NB4 (cell line): ENCODE measurements around the gene MAD1L1.
"Not testable (repeated sequence)": the region's sequence is repeated elsewhere in the genome, so short reads cannot be mapped to it uniquely, and the experiment has no call there.

Experiments
- MAX ChIP-seq: IDR thresholded peaks from 2 replicates; pipeline ENCODE4 v1.6.1; 2011; ENCODE audit warnings: low read depth, low read length
- POLR2A ChIP-seq: IDR thresholded peaks from 2 replicates; pipeline ENCODE4 v1.6.1; 2011; ENCODE audit warnings: mild to moderate bottlenecking; ENCODE audit not compliant: insufficient read length; ENCODE audit errors: extremely low read depth
- TF ChIP-seq, protein P1 (sequence below): IDR thresholded peaks from one replicate; pipeline ENCODE4 v1.5.1; 2012; ENCODE audit warnings: low read depth, low read length

DNA sequence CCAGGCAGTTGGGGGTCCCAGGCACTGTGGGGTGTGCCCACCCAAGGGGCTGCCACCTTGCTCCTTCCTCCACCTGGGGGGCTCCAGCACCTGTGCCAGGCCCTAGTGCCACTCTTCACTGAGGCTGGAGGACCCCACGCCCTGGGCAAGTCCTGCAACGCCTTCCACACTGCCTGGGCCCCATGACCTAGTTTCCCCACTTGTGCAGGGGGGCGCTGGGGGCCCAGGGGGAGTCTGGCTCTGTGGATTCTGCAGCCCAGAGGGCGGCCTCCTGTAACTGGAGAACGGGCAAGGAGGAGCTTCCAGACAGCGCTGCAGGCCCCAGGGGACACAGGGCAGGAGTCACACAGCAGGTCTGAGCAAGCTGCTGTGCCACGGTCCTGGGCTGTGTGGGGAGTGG, 416.3 kb downstream of the MAD1L1 start:
- not testable (repeated sequence) for TF ChIP-seq POLR2A, MAX
- TF ChIP-seq, protein P1, sequence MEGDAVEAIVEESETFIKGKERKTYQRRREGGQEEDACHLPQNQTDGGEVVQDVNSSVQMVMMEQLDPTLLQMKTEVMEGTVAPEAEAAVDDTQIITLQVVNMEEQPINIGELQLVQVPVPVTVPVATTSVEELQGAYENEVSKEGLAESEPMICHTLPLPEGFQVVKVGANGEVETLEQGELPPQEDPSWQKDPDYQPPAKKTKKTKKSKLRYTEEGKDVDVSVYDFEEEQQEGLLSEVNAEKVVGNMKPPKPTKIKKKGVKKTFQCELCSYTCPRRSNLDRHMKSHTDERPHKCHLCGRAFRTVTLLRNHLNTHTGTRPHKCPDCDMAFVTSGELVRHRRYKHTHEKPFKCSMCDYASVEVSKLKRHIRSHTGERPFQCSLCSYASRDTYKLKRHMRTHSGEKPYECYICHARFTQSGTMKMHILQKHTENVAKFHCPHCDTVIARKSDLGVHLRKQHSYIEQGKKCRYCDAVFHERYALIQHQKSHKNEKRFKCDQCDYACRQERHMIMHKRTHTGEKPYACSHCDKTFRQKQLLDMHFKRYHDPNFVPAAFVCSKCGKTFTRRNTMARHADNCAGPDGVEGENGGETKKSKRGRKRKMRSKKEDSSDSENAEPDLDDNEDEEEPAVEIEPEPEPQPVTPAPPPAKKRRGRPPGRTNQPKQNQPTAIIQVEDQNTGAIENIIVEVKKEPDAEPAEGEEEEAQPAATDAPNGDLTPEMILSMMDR: not testable (repeated sequence)
